PC-9 (cell line): ENCODE data around the gene ISOC2. TPM values are rescaled to one million over a fixed set of nuclear protein-coding genes. Genes with fewer than 3 reads are reported as not detected.

Source experiments
- BruUV-seq: library from RNA; stranded (reverse); fragments of 400-500 nt; replicated peaks from 2 replicates; lab custom pipeline; 2021; lab: Mats Ljungman, UMichigan
- CTCF ChIA-PET: fragments of 300-600 bp; sonication (Branson Sonifier 250); formaldehyde crosslinking; loops from one replicate; lab custom pipeline; 2022; ENCODE audit warnings: antibody characterized with exemption; lab: Charles Lee
- POLR2A ChIA-PET: fragments of 300-600 bp; sonication (Branson Sonifier 250); formaldehyde crosslinking; loops from one replicate; lab custom pipeline; 2022; ENCODE audit warnings: antibody characterized with exemption; ENCODE audit not compliant: unreplicated experiment; lab: Charles Lee
- DNase-seq, 2 experiments: peaks; one replicate each; pipeline versions ENCODE4 v3.0.0 to v3.0.0-alpha.2; 2015 to 2022; ENCODE audit warnings: mixed read lengths in 1 of 2
- H2AFZ ChIP-seq: fragments of 200-600 bp; sonication (generic); 2 replicates; pipeline ENCODE4 v1.8.1; 2017; ENCODE audit warnings: antibody characterized with exemption
- H3F3A ChIP-seq: fragments of 200-600 bp; sonication (generic); 2 replicates; pipeline ENCODE4 v1.8.1; 2017; ENCODE audit warnings: antibody characterized with exemption, mild to moderate bottlenecking, low read depth; ENCODE audit not compliant: insufficient read depth
- H3K27ac ChIP-seq: fragments of 200-600 bp; sonication (generic); 2 replicates; pipeline ENCODE4 v1.6.1; 2016; ENCODE audit warnings: mixed run types
- H3K27me3 ChIP-seq: fragments of 200-600 bp; sonication (generic); 2 replicates; pipeline ENCODE4 v1.6.1; 2016; ENCODE audit warnings: low read depth, mixed run types; ENCODE audit not compliant: insufficient read depth
- H3K36me3 ChIP-seq: fragments of 200-600 bp; sonication (generic); 2 replicates; pipeline ENCODE4 v1.6.1; 2016; ENCODE audit warnings: low read depth, mixed run types
- H3K4me1 ChIP-seq: fragments of 200-600 bp; sonication (generic); replicated peaks from 2 replicates; pipeline ENCODE4 v1.6.1; 2016; ENCODE audit warnings: mixed run types; ENCODE audit not compliant: insufficient read depth
- H3K4me2 ChIP-seq: fragments of 200-600 bp; sonication (generic); 2 replicates; pipeline ENCODE4 v1.6.1; 2017; ENCODE audit warnings: mixed run types
- H3K4me3 ChIP-seq: fragments of 200-600 bp; sonication (generic); 2 replicates; pipeline ENCODE4 v1.6.1; 2016; ENCODE audit warnings: mixed run types
- H3K79me2 ChIP-seq: fragments of 200-600 bp; sonication (generic); 2 replicates; pipeline ENCODE4 v1.6.1; 2017; ENCODE audit warnings: low read depth, mixed run types
- H3K9me2 ChIP-seq: fragments of 200-600 bp; sonication (generic); 2 replicates; pipeline ENCODE4 v1.8.1; 2017; ENCODE audit warnings: mild to moderate bottlenecking; ENCODE audit not compliant: insufficient read depth
- H3K9me3 ChIP-seq: fragments of 200-600 bp; sonication (generic); 2 replicates; pipeline ENCODE4 v1.8.1; 2016; ENCODE audit warnings: low read depth; ENCODE audit not compliant: insufficient read depth
- H4K20me1 ChIP-seq: fragments of 200-600 bp; sonication (generic); 2 replicates; pipeline ENCODE4 v1.8.1; 2017; ENCODE audit not compliant: insufficient read depth
- EZH2 ChIP-seq: fragments of 200-600 bp; sonication (generic); IDR thresholded peaks from 2 replicates; pipeline ENCODE4 v1.8.0; 2017; ENCODE audit warnings: antibody characterized with exemption, low read depth
- intact Hi-C: fragments of 100-400 bp; cut with micrococcal nuclease; formaldehyde crosslinking; loops from one replicate; pipeline ENCODE4 v1.10.0; 2022; ENCODE audit not compliant: unreplicated experiment
- total RNA-seq: library from RNA; stranded (reverse); gene quantifications from 2 replicates; pipeline ENCODE4 v1.2.3, GENCODE V29; 2021
- TF ChIP-seq, protein P1 (sequence below): fragments of 200-600 bp; sonication (generic); conservative IDR thresholded peaks from 2 replicates; pipeline ENCODE4 v1.6.1; 2017; ENCODE audit warnings: mixed run types, antibody characterized with exemption, mild to moderate bottlenecking, moderate library complexity

The ISOC2 gene
- total RNA-seq, 1 experiment from 2014 or later, result 92.4 TPM

DNA sequence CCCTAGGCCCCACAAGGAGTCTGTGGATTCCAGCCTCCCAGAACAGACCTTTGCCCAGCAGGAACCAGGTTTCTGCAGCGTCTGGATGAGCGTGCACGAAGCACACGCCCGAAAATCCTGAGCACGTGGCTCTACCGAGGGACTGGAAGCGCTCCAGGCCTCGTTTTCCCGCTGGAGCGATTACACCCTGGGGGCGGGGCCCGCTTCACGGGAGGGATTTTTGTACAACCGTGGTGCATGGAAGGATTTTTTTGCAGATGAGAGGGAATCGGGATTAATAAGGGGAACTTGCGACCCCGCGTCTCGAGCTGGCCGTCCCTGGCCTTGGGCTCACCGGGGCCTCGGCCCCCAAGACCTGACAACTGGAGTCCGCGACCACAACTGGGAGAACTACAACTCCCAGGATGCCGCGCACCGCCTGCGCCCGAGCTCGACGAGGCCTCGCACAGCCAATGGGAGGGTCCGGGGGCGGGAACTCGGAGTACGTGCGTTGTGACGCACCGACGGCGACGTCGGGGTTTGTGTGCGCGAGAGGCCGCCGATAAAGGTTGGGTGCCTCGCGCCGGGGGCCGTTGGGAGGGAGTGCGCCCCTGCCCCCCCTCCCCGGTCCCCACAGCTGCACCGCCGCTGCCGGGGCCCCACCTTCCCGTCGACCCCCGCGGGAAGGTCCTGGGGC is 14.8 kb upstream of the ISOC2 start, which contains the start of gene ZNF628:
Gene ZNF628 (plus strand): TSS at position 518 of the 676 bp plus-strand sequence. CDS start 3,294 bp downstream, outside the sequence.
- Histone ChIP-seq H3K27me3 (no peaks in the 10 kb centered on the region), H3F3A (peaks cover 57% of the 10 kb centered on the region), H2AFZ (peak within 1 kb of the TSS; percentile 85), H3K4me2 (peak within 1 kb of the TSS; percentile 80), H4K20me1 (peaks cover 27% of the 10 kb centered on the region), H3K4me3 (peak within 1 kb of the TSS; percentile 68), H3K9me2 (no peaks in the 10 kb centered on the region), H3K4me1 (peaks cover 38% of the 10 kb centered on the region), H3K36me3 (no peaks in the 10 kb centered on the region), H3K9me3 (no peaks in the 10 kb centered on the region), H3K27ac (peak within 1 kb of the TSS; percentile 72), H3K79me2 (peaks cover 36% of the 10 kb centered on the region)
- intact Hi-C loops, result loop anchor here (2.0 to 10.0 kb wide), 6 partner anchors 71 to 1289 kb away; partner anchors contain the start of genes LENG9, MBOAT7, RDH13 and SBK3
- peak; percentile 95 to 99 for DNase-seq
- no TSS peak for BruUV-seq
- no peak for TF ChIP-seq EZH2
- TF ChIP-seq, protein P1, sequence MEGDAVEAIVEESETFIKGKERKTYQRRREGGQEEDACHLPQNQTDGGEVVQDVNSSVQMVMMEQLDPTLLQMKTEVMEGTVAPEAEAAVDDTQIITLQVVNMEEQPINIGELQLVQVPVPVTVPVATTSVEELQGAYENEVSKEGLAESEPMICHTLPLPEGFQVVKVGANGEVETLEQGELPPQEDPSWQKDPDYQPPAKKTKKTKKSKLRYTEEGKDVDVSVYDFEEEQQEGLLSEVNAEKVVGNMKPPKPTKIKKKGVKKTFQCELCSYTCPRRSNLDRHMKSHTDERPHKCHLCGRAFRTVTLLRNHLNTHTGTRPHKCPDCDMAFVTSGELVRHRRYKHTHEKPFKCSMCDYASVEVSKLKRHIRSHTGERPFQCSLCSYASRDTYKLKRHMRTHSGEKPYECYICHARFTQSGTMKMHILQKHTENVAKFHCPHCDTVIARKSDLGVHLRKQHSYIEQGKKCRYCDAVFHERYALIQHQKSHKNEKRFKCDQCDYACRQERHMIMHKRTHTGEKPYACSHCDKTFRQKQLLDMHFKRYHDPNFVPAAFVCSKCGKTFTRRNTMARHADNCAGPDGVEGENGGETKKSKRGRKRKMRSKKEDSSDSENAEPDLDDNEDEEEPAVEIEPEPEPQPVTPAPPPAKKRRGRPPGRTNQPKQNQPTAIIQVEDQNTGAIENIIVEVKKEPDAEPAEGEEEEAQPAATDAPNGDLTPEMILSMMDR, result no peak
- POLR2A ChIA-PET, result interaction anchor here (0.6 to 1.5 kb wide), 16 partner anchors 9 to 309 kb away, joined by 3 to 15 read pairs (median 5); partner anchors contain the start of genes FIZ1, ISOC2, NAT14 and ZNF784
- CTCF ChIA-PET, result interaction anchor here (0.6 to 1.0 kb wide), 5 partner anchors 9 to 148 kb away, joined by 3 to 8 read pairs (median 4); partner anchors contain the start of gene ZNF784

DNA sequence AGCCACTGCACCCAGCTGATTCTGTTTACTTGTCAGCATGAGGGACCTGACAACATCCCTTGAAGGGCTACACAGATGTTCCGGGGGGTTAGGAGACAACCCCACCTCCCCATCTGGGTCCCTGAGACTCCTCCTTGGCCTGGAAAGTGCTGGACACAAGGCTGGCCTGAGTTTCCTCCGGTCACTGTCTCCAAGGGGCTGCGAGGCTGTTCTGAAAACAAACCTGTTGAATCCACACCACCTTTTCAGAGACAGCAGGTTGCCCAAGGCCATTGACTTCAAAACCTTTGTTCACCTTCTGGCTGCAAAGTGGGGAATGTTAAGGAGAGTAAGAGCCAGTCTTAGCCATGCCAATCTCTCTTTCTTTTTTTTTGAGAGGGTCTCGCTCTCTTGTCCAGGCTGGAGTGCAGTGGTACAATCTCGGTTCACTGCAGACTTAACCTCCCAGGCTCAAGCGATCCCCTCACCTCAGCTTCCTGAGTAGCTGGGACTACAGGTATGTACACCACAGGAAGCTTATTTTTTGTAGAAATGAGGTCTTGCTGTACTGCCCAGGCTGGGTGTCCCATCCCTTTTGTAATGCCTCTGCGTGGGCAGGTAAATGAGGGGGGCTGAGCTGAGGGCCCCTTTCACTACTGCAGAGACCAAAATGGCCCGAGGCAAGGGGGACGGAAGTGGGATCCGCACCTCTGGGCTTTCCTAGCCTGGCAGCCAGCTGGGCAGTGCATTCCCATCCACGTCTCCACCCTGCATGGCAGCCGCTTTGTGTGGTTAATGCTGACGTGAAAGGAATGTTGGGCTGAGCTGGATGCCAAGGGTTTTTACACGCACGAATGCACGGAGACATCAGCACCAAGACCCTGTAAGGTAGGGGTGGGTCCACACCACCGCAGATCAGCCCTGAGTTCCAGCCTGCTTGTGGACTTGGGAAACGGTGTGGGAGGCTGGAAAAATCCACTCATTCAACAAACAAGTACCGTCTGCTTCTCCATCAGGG is 13.1 kb upstream of the ISOC2 start:
- Histone ChIP-seq H3K27ac (no peak overlapping the region), H3K4me1 (peaks cover 43% of the 10 kb centered on the region), H3K9me2 (no peaks in the 10 kb centered on the region), H3K4me2 (peak overlapping the region; percentile 80; the same call in 1 of the 2 replicates), H3K4me3 (no peak overlapping the region), H4K20me1 (peaks cover 23% of the 10 kb centered on the region), H3F3A (peaks cover 53% of the 10 kb centered on the region), H3K9me3 (no peaks in the 10 kb centered on the region), H3K36me3 (no peaks in the 10 kb centered on the region), H2AFZ (no peak overlapping the region), H3K79me2 (peaks cover 38% of the 10 kb centered on the region), H3K27me3 (no peaks in the 10 kb centered on the region)
- DNase-seq, result peak in 1 of 2 experiments; percentile 94
- BruUV-seq, result no TSS peak
- ChIA-PET POLR2A (interaction anchor here (0.6 to 1.2 kb wide), 9 partner anchors 13 to 328 kb away, joined by 3 to 11 read pairs (median 6); partner anchors contain the start of genes ISOC2 and UBE2S), CTCF (interaction anchor here (0.6 to 0.8 kb wide), 2 partner anchors 16 to 301 kb away, joined by 4 to 6 read pairs; no protein-coding TSS in a partner anchor)
- TF ChIP-seq, protein P1, result no peak
- TF ChIP-seq EZH2, result no peak
- intact Hi-C loops, result loop anchor here (5.0 to 10.0 kb wide), 5 partner anchors 73 to 1287 kb away; partner anchors contain the start of genes LENG9, MBOAT7, RDH13 and SBK3
